ENCODE measurements around the gene GALNTL6. TPM values are rescaled to one million over a fixed set of nuclear protein-coding genes. Genes with fewer than 3 reads are reported as not detected.

The GALNTL6 gene
- polyA plus RNA-seq, 1 donor (not counting 4 experiments of a cell fraction or from before 2014, with no cell fraction given): not detected

DNA sequence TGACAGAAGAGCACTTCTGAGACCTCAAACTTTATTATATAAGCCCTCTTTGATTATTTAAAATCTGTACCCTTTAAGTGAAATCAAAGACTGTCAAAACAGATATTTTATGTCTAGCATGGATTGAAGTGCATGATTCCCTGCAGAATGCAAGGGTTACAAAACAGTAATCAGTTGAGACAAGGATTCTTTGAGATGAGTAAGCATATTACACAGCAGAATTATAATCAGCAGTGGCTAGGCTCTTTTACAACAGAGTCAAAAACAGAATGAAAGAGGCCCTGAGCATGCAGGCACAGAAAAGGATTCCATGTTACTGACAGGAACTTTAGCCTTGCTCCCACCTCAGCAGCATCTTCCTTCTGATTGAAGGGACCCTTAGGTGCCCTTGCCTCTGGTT lies 867.5 kb downstream of the GALNTL6 start:
- H3K36me3 ChIP-seq (ENCODE audit: control insufficient read depth in 2 of 2, extremely low read depth in 1 of 2, insufficient read depth in 2 of 2, low read length in 2 of 2): no peaks in the 10 kb centered on the region
- no peaks in the 10 kb centered on the region for H3K9me1 ChIP-seq (ENCODE audit: control insufficient read depth, extremely low read depth, insufficient read depth, low read length)
- TF ChIP-seq, protein P1, sequence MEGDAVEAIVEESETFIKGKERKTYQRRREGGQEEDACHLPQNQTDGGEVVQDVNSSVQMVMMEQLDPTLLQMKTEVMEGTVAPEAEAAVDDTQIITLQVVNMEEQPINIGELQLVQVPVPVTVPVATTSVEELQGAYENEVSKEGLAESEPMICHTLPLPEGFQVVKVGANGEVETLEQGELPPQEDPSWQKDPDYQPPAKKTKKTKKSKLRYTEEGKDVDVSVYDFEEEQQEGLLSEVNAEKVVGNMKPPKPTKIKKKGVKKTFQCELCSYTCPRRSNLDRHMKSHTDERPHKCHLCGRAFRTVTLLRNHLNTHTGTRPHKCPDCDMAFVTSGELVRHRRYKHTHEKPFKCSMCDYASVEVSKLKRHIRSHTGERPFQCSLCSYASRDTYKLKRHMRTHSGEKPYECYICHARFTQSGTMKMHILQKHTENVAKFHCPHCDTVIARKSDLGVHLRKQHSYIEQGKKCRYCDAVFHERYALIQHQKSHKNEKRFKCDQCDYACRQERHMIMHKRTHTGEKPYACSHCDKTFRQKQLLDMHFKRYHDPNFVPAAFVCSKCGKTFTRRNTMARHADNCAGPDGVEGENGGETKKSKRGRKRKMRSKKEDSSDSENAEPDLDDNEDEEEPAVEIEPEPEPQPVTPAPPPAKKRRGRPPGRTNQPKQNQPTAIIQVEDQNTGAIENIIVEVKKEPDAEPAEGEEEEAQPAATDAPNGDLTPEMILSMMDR (optimal IDR thresholded peaks at IDR 0.05 in 1 of 3, IDR thresholded peaks at IDR 0.05 in 1 of 3, conservative IDR thresholded peaks at IDR 0.05 in 1 of 3; ENCODE audit: extremely low read depth in 1 of 3, insufficient read depth in 2 of 3, low read length in 3 of 3): no peak
- TF ChIP-seq EZH2 (IDR thresholded peaks at IDR 0.05; ENCODE audit: low read length): no peak
- H3K27me3 ChIP-seq (ENCODE audit: control insufficient read depth, extremely low read depth, insufficient read depth, low read length): no peaks in the 10 kb centered on the region
- no peak overlapping the region for H3K27ac ChIP-seq (ENCODE audit: control insufficient read depth, insufficient read depth, low read length)
- DNase-seq (ENCODE audit: low read depth, low spot score): no peak
- no peak overlapping the region for H2AFZ ChIP-seq (ENCODE audit: control insufficient read depth, low read length)
- no peak overlapping the region for H3K4me3 ChIP-seq (ENCODE audit: control insufficient read depth in 2 of 3, extremely low read depth in 1 of 3, insufficient read depth in 2 of 3, low read depth in 1 of 3, low read length in 3 of 3)
- no peak overlapping the region for H3K4me2 ChIP-seq (ENCODE audit: control insufficient read depth, extremely low read depth, insufficient read depth, low read depth, low read length)
- H4K20me1 ChIP-seq (ENCODE audit: control insufficient read depth, extremely low read depth, insufficient read depth, low read length): no peaks in the 10 kb centered on the region
- dilution Hi-C loops (cut with MboI; ENCODE audit: extremely low pct_ligation_motif_present, low sequenced_read_pairs): no loop called here
- H3K4me1 ChIP-seq (ENCODE audit: control insufficient read depth, extremely low read depth, insufficient read depth, low read length): no peaks in the 10 kb centered on the region
- H3K9ac ChIP-seq (ENCODE audit: control insufficient read depth, extremely low read depth, insufficient read depth, low read length): no peak overlapping the region
- FAIRE-seq: no peak
- H3K79me2 ChIP-seq (ENCODE audit: control insufficient read depth, insufficient read depth, low read length): no peaks in the 10 kb centered on the region
- no peaks in the 10 kb centered on the region for H3K9me3 ChIP-seq (ENCODE audit: control insufficient read depth, low read depth, low read length)

DNA sequence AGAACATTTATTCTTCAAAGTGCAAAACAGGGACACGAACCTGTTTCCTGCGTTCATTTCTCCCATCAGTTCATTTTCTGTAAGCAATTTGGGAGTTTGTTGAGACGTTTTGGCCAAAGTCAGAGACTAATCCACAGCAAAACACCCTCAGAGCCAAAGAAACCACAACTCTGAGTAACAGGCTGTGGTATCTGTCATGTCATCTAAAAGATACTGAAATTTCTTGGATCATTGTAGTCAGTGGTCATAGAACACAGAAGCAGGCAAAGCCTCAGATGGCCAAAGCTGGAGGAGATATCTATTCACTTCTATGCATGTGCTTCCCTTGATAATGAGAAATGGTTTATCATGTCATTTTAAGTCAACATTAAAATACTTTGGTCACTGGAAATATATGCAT lies 869.8 kb downstream of the GALNTL6 start:
- H3K4me3 ChIP-seq (ENCODE audit: control insufficient read depth in 2 of 3, extremely low read depth in 1 of 3, insufficient read depth in 2 of 3, low read depth in 1 of 3, low read length in 3 of 3): no peak overlapping the region
- no peak for TF ChIP-seq EZH2 (IDR thresholded peaks at IDR 0.05; ENCODE audit: low read length)
- H3K27me3 ChIP-seq (ENCODE audit: control insufficient read depth, extremely low read depth, insufficient read depth, low read length): no peaks in the 10 kb centered on the region
- no peak overlapping the region for H3K27ac ChIP-seq (ENCODE audit: control insufficient read depth, insufficient read depth, low read length)
- H3K4me1 ChIP-seq (ENCODE audit: control insufficient read depth, extremely low read depth, insufficient read depth, low read length): no peaks in the 10 kb centered on the region
- no peaks in the 10 kb centered on the region for H3K9me1 ChIP-seq (ENCODE audit: control insufficient read depth, extremely low read depth, insufficient read depth, low read length)
- dilution Hi-C loops (cut with MboI; ENCODE audit: extremely low pct_ligation_motif_present, low sequenced_read_pairs): no loop called here
- DNase-seq (ENCODE audit: low read depth, low spot score) (no peak), FAIRE-seq (no peak)
- no peaks in the 10 kb centered on the region for H3K36me3 ChIP-seq (ENCODE audit: control insufficient read depth in 2 of 2, extremely low read depth in 1 of 2, insufficient read depth in 2 of 2, low read length in 2 of 2)
- H4K20me1 ChIP-seq (ENCODE audit: control insufficient read depth, extremely low read depth, insufficient read depth, low read length): no peaks in the 10 kb centered on the region
- H3K79me2 ChIP-seq (ENCODE audit: control insufficient read depth, insufficient read depth, low read length): no peaks in the 10 kb centered on the region
- no peaks in the 10 kb centered on the region for H3K9me3 ChIP-seq (ENCODE audit: control insufficient read depth, low read depth, low read length)
- H2AFZ ChIP-seq (ENCODE audit: control insufficient read depth, low read length): no peak overlapping the region
- H3K4me2 ChIP-seq (ENCODE audit: control insufficient read depth, extremely low read depth, insufficient read depth, low read depth, low read length): no peak overlapping the region
- H3K9ac ChIP-seq (ENCODE audit: control insufficient read depth, extremely low read depth, insufficient read depth, low read length): no peak overlapping the region

DNA sequence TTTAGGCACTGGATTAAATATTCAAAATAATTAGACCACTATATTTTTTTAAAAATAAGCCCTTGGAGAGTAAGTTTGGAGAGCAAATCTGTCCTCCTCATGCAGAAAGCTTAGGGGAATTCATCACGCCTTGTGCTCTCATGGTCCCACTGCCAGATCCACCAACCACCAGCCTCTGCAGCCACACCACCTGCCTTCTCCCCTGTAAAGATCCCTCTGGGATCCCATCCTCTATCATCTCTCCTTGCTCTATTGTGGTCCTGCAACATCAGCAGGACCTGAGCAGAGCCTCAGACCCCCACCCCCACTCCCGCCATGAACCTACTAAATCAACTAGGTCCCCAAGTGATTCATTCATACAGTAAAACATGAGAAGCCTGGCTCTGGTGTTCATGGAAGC lies 872.8 kb downstream of the GALNTL6 start:
- H3K27me3 ChIP-seq (ENCODE audit: control insufficient read depth, extremely low read depth, insufficient read depth, low read length): no peaks in the 10 kb centered on the region
- H2AFZ ChIP-seq (ENCODE audit: control insufficient read depth, low read length): no peak overlapping the region
- H3K9ac ChIP-seq (ENCODE audit: control insufficient read depth, extremely low read depth, insufficient read depth, low read length): no peak overlapping the region
- no peaks in the 10 kb centered on the region for H3K9me3 ChIP-seq (ENCODE audit: control insufficient read depth, low read depth, low read length)
- no peak overlapping the region for H3K4me2 ChIP-seq (ENCODE audit: control insufficient read depth, extremely low read depth, insufficient read depth, low read depth, low read length)
- H3K79me2 ChIP-seq (ENCODE audit: control insufficient read depth, insufficient read depth, low read length): no peaks in the 10 kb centered on the region
- no peaks in the 10 kb centered on the region for H3K4me1 ChIP-seq (ENCODE audit: control insufficient read depth, extremely low read depth, insufficient read depth, low read length)
- dilution Hi-C loops (cut with MboI; ENCODE audit: extremely low pct_ligation_motif_present, low sequenced_read_pairs): no loop called here
- no peaks in the 10 kb centered on the region for H3K36me3 ChIP-seq (ENCODE audit: control insufficient read depth in 2 of 2, extremely low read depth in 1 of 2, insufficient read depth in 2 of 2, low read length in 2 of 2)
- no peak for DNase-seq (ENCODE audit: low read depth, low spot score)
- FAIRE-seq: no peak
- H3K4me3 ChIP-seq (ENCODE audit: control insufficient read depth in 2 of 3, extremely low read depth in 1 of 3, insufficient read depth in 2 of 3, low read depth in 1 of 3, low read length in 3 of 3): no peak overlapping the region
- no peaks in the 10 kb centered on the region for H4K20me1 ChIP-seq (ENCODE audit: control insufficient read depth, extremely low read depth, insufficient read depth, low read length)
- no peaks in the 10 kb centered on the region for H3K9me1 ChIP-seq (ENCODE audit: control insufficient read depth, extremely low read depth, insufficient read depth, low read length)
- no peak overlapping the region for H3K27ac ChIP-seq (ENCODE audit: control insufficient read depth, insufficient read depth, low read length)
- TF ChIP-seq EZH2 (IDR thresholded peaks at IDR 0.05; ENCODE audit: low read length): no peak
- TF ChIP-seq, protein P1 (optimal IDR thresholded peaks at IDR 0.05 in 1 of 3, IDR thresholded peaks at IDR 0.05 in 1 of 3, conservative IDR thresholded peaks at IDR 0.05 in 1 of 3; ENCODE audit: extremely low read depth in 1 of 3, insufficient read depth in 2 of 3, low read length in 3 of 3): no peak

All from keratinocyte (primary cell).